ENCODE data around the gene NBAS. TPM values are rescaled to one million over a fixed set of nuclear protein-coding genes. Genes with fewer than 3 reads are reported as not detected.

The NBAS gene
- total and polyA plus RNA-seq, 2 of the 4 experiments (the other 2 are of a cell fraction): 22.3 to 105 TPM

DNA sequence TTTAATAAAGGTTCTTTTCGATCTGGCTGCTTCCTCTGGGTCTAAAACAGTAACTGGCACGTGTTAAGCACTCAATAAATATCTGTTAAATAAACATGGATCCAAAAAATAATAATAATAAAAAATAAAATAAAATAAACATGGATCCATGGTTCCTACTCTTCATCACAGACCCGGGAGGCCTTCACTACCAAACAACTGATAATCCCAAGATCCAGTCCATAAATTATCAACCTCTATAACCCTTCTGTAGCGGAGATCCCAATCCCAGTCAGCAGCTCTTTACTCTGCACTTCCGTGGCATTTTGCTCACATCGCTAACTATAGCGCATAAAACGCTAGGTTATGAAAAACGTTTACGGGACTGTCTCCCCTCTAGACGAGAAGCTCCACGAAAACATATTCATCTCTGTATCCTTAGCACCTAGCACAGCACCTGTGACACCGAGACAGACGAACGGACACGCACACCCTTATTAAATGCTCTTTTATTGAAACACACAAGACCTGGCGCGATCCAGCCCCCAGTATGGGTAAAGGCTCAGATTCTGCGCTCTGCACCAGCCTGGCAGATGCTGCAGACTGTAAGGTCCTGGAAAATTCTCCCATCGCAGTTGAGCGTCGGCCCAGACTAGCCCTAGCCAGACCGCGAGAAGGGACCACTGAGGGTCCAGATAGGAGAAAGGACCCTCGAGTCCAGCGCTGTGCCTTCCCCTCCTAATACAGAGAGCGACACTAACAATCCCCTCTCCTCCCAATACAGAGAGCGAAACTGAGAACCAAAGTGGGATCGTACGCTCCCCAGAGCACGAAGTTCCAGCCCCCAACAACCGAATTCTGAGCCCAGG lies 770 bp downstream of the NBAS start:
- H3K4ac ChIP-seq (ENCODE audit: low read depth, low read length): peak overlapping the region; percentile 92
- H2BK15ac ChIP-seq (ENCODE audit: low read depth, low read length): no peak overlapping the region
- H3K4me1 ChIP-seq (ENCODE audit: control insufficient read depth, insufficient read depth, low read length): no peaks in the 10 kb centered on the region
- H3K4me3 ChIP-seq (ENCODE audit: insufficient read depth, low read depth, low read length): peak overlapping the region; percentile 90
- H2BK120ac ChIP-seq (ENCODE audit: low read depth, low read length): 0 out of 2 replicates have a peak overlapping the region, but pooled peaks have one; percentile 10
- ATAC-seq (ENCODE audit: low read depth) (peak; percentile 67), DNase-seq (peak; percentile 27)
- H3K9me3 ChIP-seq (ENCODE audit: control insufficient read depth, insufficient read depth, low read length): no peaks in the 10 kb centered on the region
- WGBS, 2 experiments (ENCODE audit: extremely low coverage in 2 of 2, insufficient read length in 1 of 2): 5% methylated on average over 3 of the region's 32 CpGs; no CpG with 5 or more reads in 1 of the 2 experiments
- peaks cover 3% of the 10 kb centered on the region; the same call in 1 of the 2 replicates for H3K36me3 ChIP-seq (ENCODE audit: control insufficient read depth, insufficient read depth, low read length)
- CTCF ChIA-PET: interaction anchor here (0.9 to 3.5 kb wide), 2 partner anchors 17 to 28 kb away, joined by 3 to 13 read pairs; no protein-coding TSS in a partner anchor
- intact Hi-C loops (cut with micrococcal nuclease): loop anchor here (10.0 kb wide), 2 partner anchors 386 to 516 kb away; no protein-coding TSS in a partner anchor
- H4K5ac ChIP-seq (ENCODE audit: low read depth, low read length): peak overlapping the region; percentile 89
- peak overlapping the region; percentile 98 for H3K9ac ChIP-seq (ENCODE audit: low read depth, low read length)
- H3K9me1 ChIP-seq (ENCODE audit: insufficient read depth, low read length): peaks cover 3% of the 10 kb centered on the region
- H2AK9ac ChIP-seq (replicated peaks; ENCODE audit: low read depth, low read length, poor library complexity): peak overlapping the region; percentile 80
- peak overlapping the region; percentile 97 for H3K4me2 ChIP-seq (ENCODE audit: low read depth, low read length)
- H2BK20ac ChIP-seq (ENCODE audit: low read depth, low read length): no peak overlapping the region
- no peak overlapping the region; the same call in 1 of the 2 replicates for H2AK5ac ChIP-seq (ENCODE audit: low read depth, low read length)
- dilution Hi-C loops (cut with HindIII; ENCODE audit: low sequenced_read_pairs, unreplicated experiment): no loop called here
- no peak overlapping the region; the same call in 1 of the 2 replicates for H3K18ac ChIP-seq (ENCODE audit: low read depth, low read length)
- in situ Hi-C loops (cut with MboI; ENCODE audit: low sequenced_read_pairs): no loop called here
- H3K56ac ChIP-seq (ENCODE audit: extremely low read depth, insufficient read depth, low read length): peak overlapping the region; percentile 93
- H3K27me3 ChIP-seq (ENCODE audit: control insufficient read depth, insufficient read depth, low read length): no peaks in the 10 kb centered on the region
- POLR2A ChIA-PET (ENCODE audit: unreplicated experiment): no interaction called here
- H4K8ac ChIP-seq (ENCODE audit: low read depth in 2 of 2, low read length in 2 of 2): peak overlapping the region; percentile 83 to 91; a peak in 3 of 4 replicates
- peak overlapping the region; percentile 89 for H2BK5ac ChIP-seq (ENCODE audit: low read depth, low read length, poor library complexity, severe bottlenecking)
- peak overlapping the region; percentile 98 for H3K27ac ChIP-seq (ENCODE audit: insufficient read depth, low read length)
- peak overlapping the region; percentile 71; the same call in 1 of the 2 replicates for H3K23ac ChIP-seq (ENCODE audit: low read depth, low read length)
- TF ChIP-seq MAZ (IDR thresholded peaks at IDR 0.05; ENCODE audit: borderline replicate concordance, low read depth, low read length) (peak; percentile 16; the same call in 1 of the 2 replicates), BHLHE40 (IDR thresholded peaks at IDR 0.05; ENCODE audit: low read depth, low read length) (no peak)
- peaks cover 20 to 22% of the 10 kb centered on the region in 2 experiments for H3K79me1 ChIP-seq (ENCODE audit: low read depth in 1 of 2, low read length in 2 of 2)
- no peak overlapping the region for H4K91ac ChIP-seq (ENCODE audit: insufficient read depth, low read depth, low read length)
- no TSS peak for BruUV-seq (replicated peaks)
- H2AFZ ChIP-seq (replicated peaks; ENCODE audit: low read length, poor library complexity): peak overlapping the region; percentile 96
- H4K20me1 ChIP-seq (ENCODE audit: insufficient read depth, low read length): peaks cover 8% of the 10 kb centered on the region; the same call in 1 of the 2 replicates
- peak overlapping the region; percentile 58; the same call in 1 of the 2 replicates for H3K14ac ChIP-seq (replicated peaks; ENCODE audit: low read depth, low read length)

Measured in IMR-90 (cell line).